Bronchial epithelial cell (primary cell): Measurements from ENCODE around the gene PALM2AKAP2. TPM values are rescaled to one million over a fixed set of nuclear protein-coding genes. Genes with fewer than 3 reads are reported as not detected.

Experiments
- DNase-seq: peaks from one replicate; pipeline ENCODE4 v3.0.0-alpha.2; 2010; ENCODE audit warnings: low read depth
- FAIRE-seq: peaks from 2 replicates; lab custom pipeline; 2011; peaks lifted over from hg19 to GRCh38; lab: Jason Lieb, UNC
- H3K27me3 ChIP-seq: 2 replicates; pipeline ENCODE4 v1.5.1; 2011; ENCODE audit warnings: low read length; ENCODE audit not compliant: control insufficient read depth, insufficient read depth
- H3K36me3 ChIP-seq: 2 replicates; pipeline ENCODE4 v1.5.1; 2011; ENCODE audit warnings: low read length; ENCODE audit not compliant: control insufficient read depth, insufficient read depth
- H3K4me3 ChIP-seq: 2 replicates; pipeline ENCODE4 v1.5.1; 2011; ENCODE audit warnings: mild to moderate bottlenecking, low read depth, low read length, control low read depth
- CTCF ChIP-seq: IDR thresholded peaks from 2 replicates; pipeline ENCODE4 v1.5.1; 2011; ENCODE audit warnings: mild to moderate bottlenecking, moderate library complexity, low read length, control low read depth, inconsistent platforms; ENCODE audit not compliant: insufficient read depth, severe bottlenecking
- total RNA-seq: library from RNA; depleted of rRNA; stranded (reverse); fragments of >200 nt; gene quantifications from 2 replicates; pipeline ENCODE4 v1.2.1, GENCODE V29; 2014

The PALM2AKAP2 gene
- 1.3 and 5.0 TPM in 2 replicates for total RNA-seq

- Histone ChIP-seq H3K4me3 (peak within 1 kb of the TSS; percentile 60), H3K27me3 (peaks cover 2% of the 10 kb centered on the region), H3K36me3 (no peaks in the 10 kb centered on the region)
- peak; percentile 21 for TF ChIP-seq CTCF
- DNase-seq (peak; percentile 44), FAIRE-seq (peak; percentile 72)
Measured at GRCh38 chr9:109779711-109780452, at the start of gene PALM2AKAP2. TSS of gene PALM2AKAP2 (plus strand) at chr9:109780198. CDS start at chr9:109780489, 291 bp downstream.

GRCh38 chr9:109730228-109730627 lies 49.8 kb upstream of the PALM2AKAP2 start:
- Histone ChIP-seq H3K36me3 (no peaks in the 10 kb centered on the region), H3K27me3 (peaks cover 4% of the 10 kb centered on the region), H3K4me3 (no peak overlapping the region)
- no peak for TF ChIP-seq CTCF
- no peak for FAIRE-seq
- peak; percentile 81 for DNase-seq

- no peaks in the 10 kb centered on the region for H3K27me3 ChIP-seq
- TF ChIP-seq CTCF: no peak
- H3K36me3 ChIP-seq: no peaks in the 10 kb centered on the region
- no peak overlapping the region for H3K4me3 ChIP-seq
- FAIRE-seq (no peak), DNase-seq (peak; percentile 86)
Measured at GRCh38 chr9:109733690-109734089, 46.3 kb upstream of the PALM2AKAP2 start.

- no peak for DNase-seq
- TF ChIP-seq CTCF: no peak
- FAIRE-seq: no peak
- Histone ChIP-seq H3K4me3 (no peak overlapping the region), H3K36me3 (no peaks in the 10 kb centered on the region), H3K27me3 (no peaks in the 10 kb centered on the region)
Measured at GRCh38 chr9:109734814-109735213, 45.2 kb upstream of the PALM2AKAP2 start.

- no peaks in the 10 kb centered on the region for H3K27me3 ChIP-seq
- DNase-seq: no peak
- no peaks in the 10 kb centered on the region for H3K36me3 ChIP-seq
- H3K4me3 ChIP-seq: no peak overlapping the region
- TF ChIP-seq CTCF: no peak
- FAIRE-seq: no peak
Measured at GRCh38 chr9:109735801-109736200, 44.2 kb upstream of the PALM2AKAP2 start.
